RWPE2 (cell line): ENCODE measurements around the gene TK1.

Experiments used
- ATAC-seq: fragments of 200-7000 bp; cut with Tn5 transposase; 3 replicates; pipeline ENCODE4 v1.9.1; 2021; ENCODE audit warnings: low read depth
- DNase-seq: peaks from one replicate; pipeline ENCODE4 v3.0.0-alpha.2; 2020; ENCODE audit warnings: low spot score
- H3K27ac ChIP-seq: fragments of 450-650 bp; 2 replicates; pipeline ENCODE4 v1.5.1; 2017; ENCODE audit warnings: mild to moderate bottlenecking; ENCODE audit not compliant: poor library complexity, severe bottlenecking
- H3K27me3 ChIP-seq: fragments of 250-450 bp; sonication (Bioruptor Pico); 2 replicates; pipeline ENCODE4 v1.5.1; 2021; ENCODE audit warnings: mild to moderate bottlenecking, moderate library complexity; ENCODE audit not compliant: insufficient read depth, poor library complexity, severe bottlenecking
- H3K36me3 ChIP-seq: fragments of 250-450 bp; sonication (Bioruptor Pico); 2 replicates; pipeline ENCODE4 v1.5.1; 2020; ENCODE audit warnings: low read depth, mild to moderate bottlenecking, moderate library complexity
- H3K4me1 ChIP-seq: fragments of 250-450 bp; sonication (Bioruptor Pico); 2 replicates; pipeline ENCODE4 v1.5.1; 2021; ENCODE audit warnings: mild to moderate bottlenecking, moderate library complexity; ENCODE audit not compliant: insufficient read depth, poor library complexity, severe bottlenecking
- H3K4me3 ChIP-seq: fragments of 250-450 bp; sonication (Bioruptor Pico); 2 replicates; pipeline ENCODE4 v1.5.1; 2021; ENCODE audit warnings: mild to moderate bottlenecking, moderate library complexity; ENCODE audit not compliant: severe bottlenecking
- H3K9me3 ChIP-seq: fragments of 250-450 bp; sonication (Bioruptor Pico); 2 replicates; pipeline ENCODE4 v1.5.1; 2021; ENCODE audit warnings: mild to moderate bottlenecking, moderate library complexity; ENCODE audit not compliant: severe bottlenecking
- CTCF ChIP-seq: fragments of 450-650 bp; IDR thresholded peaks from one replicate; pipeline ENCODE4 v1.5.1; 2017; ENCODE audit warnings: mild to moderate bottlenecking, moderate library complexity; ENCODE audit not compliant: poor library complexity, severe bottlenecking

Gene TK1

DNA sequence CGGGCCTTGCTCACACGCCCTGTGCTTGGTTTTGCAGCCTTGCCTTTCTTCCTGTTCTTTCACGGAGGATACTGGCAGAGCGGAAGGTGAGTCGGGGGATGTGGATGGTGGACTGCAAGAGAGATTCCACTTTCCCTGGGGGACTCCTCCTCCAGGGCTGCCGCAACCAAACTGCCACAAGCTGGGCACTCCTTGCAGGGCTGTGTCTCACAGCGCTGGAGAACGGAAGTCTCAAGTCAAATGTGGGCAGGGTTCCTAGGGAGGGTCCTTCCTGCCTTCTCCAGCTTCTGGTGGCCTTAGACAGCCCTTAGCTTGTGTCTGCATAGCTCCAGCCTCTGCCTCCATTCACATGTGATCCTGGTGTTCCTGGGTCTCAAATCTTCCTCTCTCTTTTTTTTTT, 15.8 kb upstream of the TK1 start:
- Histone ChIP-seq H3K36me3 (peaks cover 6% of the 10 kb centered on the region), H3K27ac (no peak overlapping the region), H3K4me1 (peaks cover 9% of the 10 kb centered on the region), H3K9me3 (no peaks in the 10 kb centered on the region), H3K27me3 (no peaks in the 10 kb centered on the region), H3K4me3 (no peak overlapping the region)
- ATAC-seq (no peak), DNase-seq (no peak)
- no peak for TF ChIP-seq CTCF

DNA sequence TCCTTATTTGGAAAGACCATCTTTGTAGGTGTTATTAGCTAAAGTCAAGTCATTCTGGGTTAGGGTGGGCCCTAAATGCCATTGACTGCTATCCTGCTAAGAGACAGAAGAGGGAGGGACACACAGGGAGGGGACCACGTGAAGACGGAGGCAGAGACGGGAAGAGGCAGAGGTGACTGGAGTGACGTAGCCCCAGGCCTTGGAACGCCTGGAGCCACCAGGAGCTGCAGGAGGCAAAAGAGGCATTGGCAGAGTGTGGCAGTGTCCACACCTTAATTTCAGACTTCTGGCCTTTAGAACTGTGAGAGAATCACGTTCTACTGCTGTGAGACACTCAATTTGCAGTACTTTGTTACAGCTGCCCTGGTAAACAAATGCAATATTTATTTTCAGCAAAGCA, 13.6 kb upstream of the TK1 start:
- Histone ChIP-seq H3K27me3 (no peaks in the 10 kb centered on the region), H3K4me1 (peaks cover 9% of the 10 kb centered on the region), H3K27ac (no peak overlapping the region), H3K9me3 (no peaks in the 10 kb centered on the region), H3K4me3 (no peak overlapping the region), H3K36me3 (peaks cover 27% of the 10 kb centered on the region)
- ATAC-seq (no peak), DNase-seq (no peak)
- no peak for TF ChIP-seq CTCF

- Histone ChIP-seq H3K27ac (peak overlapping the region; percentile 61), H3K36me3 (peaks cover 47% of the 10 kb centered on the region), H3K9me3 (no peaks in the 10 kb centered on the region), H3K4me3 (no peak overlapping the region), H3K4me1 (peaks cover 9% of the 10 kb centered on the region), H3K27me3 (no peaks in the 10 kb centered on the region)
- ATAC-seq (no peak), DNase-seq (no peak)
- TF ChIP-seq CTCF, result no peak
Measured at GRCh38 chr17:78197147-78197832, 10.4 kb upstream of the TK1 start.

DNA sequence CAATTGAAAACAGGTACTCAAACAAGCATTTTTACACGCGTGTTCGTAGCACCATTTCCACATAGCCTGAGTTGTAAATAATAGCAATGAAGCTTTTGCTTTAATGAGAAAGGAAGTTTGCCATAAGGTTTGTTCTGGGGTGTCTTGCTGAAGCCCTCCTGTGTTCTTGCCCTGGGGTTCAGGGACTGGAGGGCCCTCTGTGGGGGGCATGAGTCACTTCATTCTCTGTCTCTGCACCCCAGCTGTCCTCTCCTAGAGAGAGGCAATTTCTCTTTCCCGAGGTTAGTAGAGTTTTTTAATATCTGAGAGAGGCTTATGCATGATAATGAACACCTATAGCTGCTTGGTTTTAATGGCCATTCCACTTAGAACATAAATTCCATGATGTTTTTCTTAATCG, 9.9 kb upstream of the TK1 start:
- Histone ChIP-seq H3K4me1 (peaks cover 9% of the 10 kb centered on the region), H3K27ac (peak overlapping the region; percentile 61), H3K36me3 (peaks cover 47% of the 10 kb centered on the region), H3K27me3 (no peaks in the 10 kb centered on the region), H3K4me3 (no peak overlapping the region), H3K9me3 (no peaks in the 10 kb centered on the region)
- no peak for ATAC-seq
- no peak for DNase-seq
- no peak for TF ChIP-seq CTCF

DNA sequence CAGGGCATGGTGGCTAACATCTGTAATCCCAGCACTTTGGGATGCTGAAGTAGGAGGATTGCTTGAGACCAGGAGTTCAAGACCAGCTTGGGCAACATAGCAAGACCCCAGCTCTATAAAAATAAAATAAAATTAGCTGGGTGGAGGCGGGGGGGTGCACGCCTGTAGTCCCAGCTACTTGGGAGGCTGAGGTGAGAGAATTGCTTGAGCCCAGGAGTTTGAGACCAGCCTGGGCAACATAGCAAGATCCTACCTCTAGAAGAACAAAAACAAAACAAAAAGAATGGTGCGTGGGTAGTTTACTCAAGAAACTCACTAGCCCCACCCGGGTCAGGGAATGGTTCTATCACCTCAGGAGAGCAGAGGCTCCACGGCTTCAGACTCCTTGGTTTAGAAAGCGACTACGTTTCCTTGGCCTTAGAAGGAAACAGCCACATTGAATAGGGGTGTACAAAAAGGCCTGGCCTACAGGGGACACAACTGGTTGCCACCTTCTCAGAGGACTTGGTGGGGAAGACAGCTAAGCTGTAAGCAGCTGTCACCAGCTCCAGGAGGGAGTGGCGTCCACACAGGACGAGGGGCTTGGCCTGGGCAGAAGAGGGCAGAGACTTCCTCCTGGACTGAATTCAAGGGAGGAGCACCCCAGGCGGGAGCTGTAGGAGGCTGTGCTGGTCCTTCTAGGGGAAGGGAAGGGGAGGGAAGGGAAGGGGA, 716 bp downstream of the TK1 start:
- Histone ChIP-seq H3K4me1 (peaks cover 19% of the 10 kb centered on the region), H3K9me3 (no peaks in the 10 kb centered on the region), H3K27ac (peak overlapping the region; percentile 49), H3K36me3 (peaks cover 57% of the 10 kb centered on the region), H3K4me3 (peak overlapping the region; percentile 49), H3K27me3 (no peaks in the 10 kb centered on the region)
- TF ChIP-seq CTCF, result no peak
- peak; percentile 37 for ATAC-seq
- DNase-seq, result peak; percentile 64
